Subcutaneous adipose tissue (tissue), 4 donors: ENCODE results near the gene ELOVL6. TPM values are rescaled to one million over a fixed set of nuclear protein-coding genes. Genes with fewer than 3 reads are reported as not detected.

ENCODE experiments used
- total RNA-seq, 4 donors: library from RNA; depleted of rRNA; stranded (reverse); fragments of >200 nt; gene quantifications; one replicate each; pipeline ENCODE4 v1.1.0, GENCODE V29; 2016
- TF ChIP-seq, protein P1 (sequence below): fragments of 450-650 bp; IDR thresholded peaks from one replicate; pipeline ENCODE4 v1.5.1; 2016; ENCODE audit warnings: low read depth, mild to moderate bottlenecking, control low read depth, antibody characterized with exemption, moderate library complexity

The ELOVL6 gene
- total RNA-seq, 4 donors from 2014 or later: 1.8 to 10.7 (median 2.7) TPM

- TF ChIP-seq, protein P1, sequence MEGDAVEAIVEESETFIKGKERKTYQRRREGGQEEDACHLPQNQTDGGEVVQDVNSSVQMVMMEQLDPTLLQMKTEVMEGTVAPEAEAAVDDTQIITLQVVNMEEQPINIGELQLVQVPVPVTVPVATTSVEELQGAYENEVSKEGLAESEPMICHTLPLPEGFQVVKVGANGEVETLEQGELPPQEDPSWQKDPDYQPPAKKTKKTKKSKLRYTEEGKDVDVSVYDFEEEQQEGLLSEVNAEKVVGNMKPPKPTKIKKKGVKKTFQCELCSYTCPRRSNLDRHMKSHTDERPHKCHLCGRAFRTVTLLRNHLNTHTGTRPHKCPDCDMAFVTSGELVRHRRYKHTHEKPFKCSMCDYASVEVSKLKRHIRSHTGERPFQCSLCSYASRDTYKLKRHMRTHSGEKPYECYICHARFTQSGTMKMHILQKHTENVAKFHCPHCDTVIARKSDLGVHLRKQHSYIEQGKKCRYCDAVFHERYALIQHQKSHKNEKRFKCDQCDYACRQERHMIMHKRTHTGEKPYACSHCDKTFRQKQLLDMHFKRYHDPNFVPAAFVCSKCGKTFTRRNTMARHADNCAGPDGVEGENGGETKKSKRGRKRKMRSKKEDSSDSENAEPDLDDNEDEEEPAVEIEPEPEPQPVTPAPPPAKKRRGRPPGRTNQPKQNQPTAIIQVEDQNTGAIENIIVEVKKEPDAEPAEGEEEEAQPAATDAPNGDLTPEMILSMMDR: no peak
Measured at GRCh38 chr4:110005461-110006056, 192.9 kb downstream of the ELOVL6 start.

- TF ChIP-seq, protein P1: no peak
Measured at GRCh38 chr4:110004556-110004955, 193.9 kb downstream of the ELOVL6 start.

GRCh38 chr4:110003401-110004187 is 194.8 kb downstream of the ELOVL6 start:
- TF ChIP-seq, protein P1: no peak

DNA sequence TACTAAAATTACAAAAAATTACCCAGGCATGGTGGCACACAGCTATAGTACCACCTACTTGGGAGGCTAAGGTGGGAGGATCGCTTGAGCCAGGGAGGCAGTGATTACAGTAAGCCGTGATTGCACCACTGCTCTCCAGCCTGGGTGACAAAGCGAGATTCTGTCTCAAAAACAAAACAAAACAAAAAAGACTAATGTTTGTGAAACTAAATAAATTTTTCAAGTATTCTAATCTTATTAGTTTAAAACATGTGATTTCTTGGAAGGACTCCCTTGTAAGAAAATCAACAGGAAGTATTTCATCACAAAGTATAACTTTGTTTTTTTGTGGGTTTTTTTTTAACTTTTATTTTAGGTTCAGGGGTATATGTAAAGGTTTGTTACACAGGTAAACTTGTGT is 196.1 kb downstream of the ELOVL6 start:
- TF ChIP-seq, protein P1: no peak

- TF ChIP-seq, protein P1: no peak
Measured at GRCh38 chr4:109999585-109999912, 198.9 kb downstream of the ELOVL6 start.

DNA sequence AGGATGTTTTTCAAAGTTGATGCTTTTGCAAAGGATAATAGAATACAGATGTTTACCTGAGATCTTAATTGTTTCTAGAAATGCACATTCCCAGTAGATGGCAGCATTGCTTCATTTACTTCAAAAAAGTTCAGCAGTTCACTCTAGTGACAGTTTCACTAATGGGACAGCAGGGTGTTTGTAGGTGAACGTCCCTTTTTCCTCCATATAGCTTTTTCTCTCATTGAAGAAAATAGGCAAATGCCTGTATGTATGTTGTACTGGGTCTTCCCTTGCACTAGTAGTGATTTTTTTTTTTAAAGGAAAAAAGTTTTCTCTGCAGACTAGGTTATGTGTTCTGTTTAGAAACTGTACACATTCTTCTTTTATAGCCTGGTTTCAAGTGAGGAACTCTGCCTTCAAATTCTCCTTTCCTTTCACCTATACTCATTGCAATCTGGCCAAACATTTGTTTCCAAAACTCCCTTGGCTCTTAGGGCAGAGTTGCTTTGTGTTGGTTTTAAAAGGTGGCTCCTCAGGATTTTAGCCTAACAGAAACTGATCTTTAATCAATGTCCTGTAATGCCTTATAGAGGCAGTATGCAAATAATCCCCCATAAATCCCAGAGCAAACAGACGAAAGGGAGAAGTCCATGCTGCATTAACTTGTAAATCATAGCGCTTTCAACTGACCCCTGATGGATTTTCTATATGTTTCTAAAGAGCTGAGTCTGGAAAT is 199.4 kb downstream of the ELOVL6 start:
- TF ChIP-seq, protein P1: no peak

DNA sequence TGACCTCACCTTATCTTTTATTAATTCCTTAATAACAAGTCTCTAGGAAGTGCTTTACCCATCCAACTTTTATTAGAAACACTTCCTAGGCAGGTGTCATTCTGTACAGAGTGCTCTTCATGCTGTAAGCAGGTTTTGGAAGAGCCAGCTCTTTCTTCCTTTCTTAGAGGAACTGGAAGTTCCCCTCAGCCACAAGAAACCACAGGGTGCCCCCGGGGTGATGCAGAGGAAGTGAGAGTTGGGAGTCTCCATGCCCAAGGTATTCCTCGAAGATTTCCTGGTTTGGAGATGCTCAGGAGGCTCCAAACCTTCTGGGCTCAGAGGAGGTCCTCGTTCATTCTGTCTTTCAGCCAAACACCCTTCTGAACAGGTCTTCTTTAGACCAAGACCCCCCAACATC is 201.9 kb downstream of the ELOVL6 start:
- TF ChIP-seq, protein P1: no peak
